ENCODE results near the gene ASTN2.

ASTN2 gene

GRCh38 chr9:116497095-116497890 is 917.6 kb downstream of the ASTN2 start:
- TF ChIP-seq TAF1 (IDR thresholded peaks at IDR 0.05; ENCODE audit: borderline replicate concordance, insufficient read depth, low read length) (no peak), SIN3A (IDR thresholded peaks at IDR 0.05; ENCODE audit: borderline replicate concordance, insufficient read depth, low read length) (no peak), FOXP2 (optimal IDR thresholded peaks at IDR 0.05; ENCODE audit: borderline replicate concordance, extremely low read depth, extremely low read length, insufficient read depth) (no peak), POLR2AphosphoS5 (IDR thresholded peaks at IDR 0.05; ENCODE audit: low read depth, low read length) (no peak)

GRCh38 chr9:116496167-116496566 is 918.7 kb downstream of the ASTN2 start:
- TF ChIP-seq TAF1 (IDR thresholded peaks at IDR 0.05; ENCODE audit: borderline replicate concordance, insufficient read depth, low read length) (no peak), POLR2AphosphoS5 (IDR thresholded peaks at IDR 0.05; ENCODE audit: low read depth, low read length) (no peak)

GRCh38 chr9:116495725-116496124 is 919.1 kb downstream of the ASTN2 start:
- TF ChIP-seq REST (IDR thresholded peaks at IDR 0.05; ENCODE audit: insufficient read depth in 1 of 2, low read depth in 2 of 2, low read length in 2 of 2), result no peak
- no peak for TF ChIP-seq POLR2AphosphoS5 (IDR thresholded peaks at IDR 0.05; ENCODE audit: low read depth, low read length)
- TF ChIP-seq TAF1 (IDR thresholded peaks at IDR 0.05; ENCODE audit: borderline replicate concordance, insufficient read depth, low read length), result no peak
- no peak for TF ChIP-seq SIN3A (IDR thresholded peaks at IDR 0.05; ENCODE audit: borderline replicate concordance, insufficient read depth, low read length)
- no peak for TF ChIP-seq FOXP2 (optimal IDR thresholded peaks at IDR 0.05; ENCODE audit: borderline replicate concordance, extremely low read depth, extremely low read length, insufficient read depth)

GRCh38 chr9:116494815-116495634 is 919.8 kb downstream of the ASTN2 start:
- TF ChIP-seq FOXP2 (optimal IDR thresholded peaks at IDR 0.05; ENCODE audit: borderline replicate concordance, extremely low read depth, extremely low read length, insufficient read depth) (no peak), TAF1 (IDR thresholded peaks at IDR 0.05; ENCODE audit: borderline replicate concordance, insufficient read depth, low read length) (no peak), POLR2AphosphoS5 (IDR thresholded peaks at IDR 0.05; ENCODE audit: low read depth, low read length) (no peak)

GRCh38 chr9:116493183-116493860 is 921.5 kb downstream of the ASTN2 start:
- TF ChIP-seq SIN3A (IDR thresholded peaks at IDR 0.05; ENCODE audit: borderline replicate concordance, insufficient read depth, low read length), result no peak

- TF ChIP-seq FOXP2 (optimal IDR thresholded peaks at IDR 0.05; ENCODE audit: borderline replicate concordance, extremely low read depth, extremely low read length, insufficient read depth) (no peak), SIN3A (IDR thresholded peaks at IDR 0.05; ENCODE audit: borderline replicate concordance, insufficient read depth, low read length) (no peak), REST (IDR thresholded peaks at IDR 0.05; ENCODE audit: insufficient read depth in 1 of 2, low read depth in 2 of 2, low read length in 2 of 2) (no peak), POLR2AphosphoS5 (IDR thresholded peaks at IDR 0.05; ENCODE audit: low read depth, low read length) (no peak), TAF1 (IDR thresholded peaks at IDR 0.05; ENCODE audit: borderline replicate concordance, insufficient read depth, low read length) (no peak)
These were observed 923.2 kb downstream of the ASTN2 start for GRCh38 chr9:116491659-116492058.

- no peak for TF ChIP-seq SIN3A (IDR thresholded peaks at IDR 0.05; ENCODE audit: borderline replicate concordance, insufficient read depth, low read length)
- TF ChIP-seq POLR2AphosphoS5 (IDR thresholded peaks at IDR 0.05; ENCODE audit: low read depth, low read length), result no peak
- TF ChIP-seq TAF1 (IDR thresholded peaks at IDR 0.05; ENCODE audit: borderline replicate concordance, insufficient read depth, low read length), result no peak
- no peak for TF ChIP-seq FOXP2 (optimal IDR thresholded peaks at IDR 0.05; ENCODE audit: borderline replicate concordance, extremely low read depth, extremely low read length, insufficient read depth)
- TF ChIP-seq REST (IDR thresholded peaks at IDR 0.05; ENCODE audit: insufficient read depth in 1 of 2, low read depth in 2 of 2, low read length in 2 of 2), result no peak
These were observed 923.6 kb downstream of the ASTN2 start for GRCh38 chr9:116491219-116491618.

All from PFSK-1 (cell line).